ENCODE results near the gene BAZ2A.

The BAZ2A gene

DNA sequence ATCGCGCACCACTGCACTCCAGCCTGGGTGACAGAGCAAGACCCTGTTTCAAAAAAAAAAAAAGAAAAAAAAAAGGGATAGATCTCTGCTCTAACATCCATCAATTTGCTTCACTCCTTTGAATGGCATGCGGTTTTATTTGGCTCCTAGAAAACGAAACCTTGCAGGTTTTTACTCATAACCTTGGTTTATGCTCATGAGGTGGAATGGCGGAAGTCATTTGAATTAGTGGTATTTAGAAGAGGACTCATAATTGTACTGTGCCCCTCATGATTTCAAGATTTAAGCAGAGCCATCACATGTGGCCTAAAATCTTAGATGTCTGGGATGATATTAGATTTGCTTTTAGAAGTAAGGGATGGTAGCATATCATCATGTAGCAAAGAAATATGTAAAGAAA lies 79.1 kb downstream of the BAZ2A start:
- H3K27ac ChIP-seq, result no peak overlapping the region
- H3K4me3 ChIP-seq, result no peak overlapping the region

GRCh38 chr12:56546680-56547079 lies 83.4 kb downstream of the BAZ2A start:
- H3K27ac ChIP-seq, result no peak overlapping the region
- H3K4me3 ChIP-seq, result no peak overlapping the region

Measured in skin epidermis (tissue), 12 donors.